Cardiac muscle cell (in vitro differentiated cells and primary cell): ENCODE results near the gene PUS10. TPM values are rescaled to one million over a fixed set of nuclear protein-coding genes. Genes with fewer than 3 reads are reported as not detected.

ENCODE experiments used
- DNase-seq, 2 donors: peaks; one replicate each; pipeline versions ENCODE4 v3.0.0 to v3.0.0-alpha.2; 2010 to 2017; ENCODE audit warnings: low read depth in 1 of 2, low spot score in 1 of 2
- H3K27ac ChIP-seq: fragments of 200-600 bp; sonication (generic); 2 replicates; pipeline ENCODE4 v1.5.1; 2016
- H3K27me3 ChIP-seq: fragments of 200-600 bp; sonication (generic); 2 replicates; pipeline ENCODE4 v1.6.0; 2016; ENCODE audit warnings: control low read depth
- H3K36me3 ChIP-seq: fragments of 200-600 bp; sonication (generic); 2 replicates; pipeline ENCODE4 v1.5.1; 2016; ENCODE audit warnings: control low read depth
- H3K4me1 ChIP-seq: fragments of 200-600 bp; sonication (generic); 2 replicates; pipeline ENCODE4 v1.8.1; 2017; ENCODE audit warnings: low read depth, mild to moderate bottlenecking, mixed run types
- H3K4me3 ChIP-seq: fragments of 200-600 bp; sonication (generic); 2 replicates; pipeline ENCODE4 v1.5.1; 2016; ENCODE audit warnings: mild to moderate bottlenecking
- H3K9me3 ChIP-seq: fragments of 200-600 bp; sonication (generic); 2 replicates; pipeline ENCODE4 v1.5.1; 2017; ENCODE audit warnings: low read depth, mild to moderate bottlenecking, control low read depth
- CTCF ChIP-seq: IDR thresholded peaks from 2 replicates; pipeline ENCODE4 v1.5.1; 2012; ENCODE audit warnings: low read depth, mild to moderate bottlenecking, low read length
- polyA plus RNA-seq: library from polyadenylated mRNA; unstranded; fragments of >200 nt; fragmentation: Nextera tagmentation; extraction: Ambion mirVana; gene quantifications from 2 replicates; pipeline ENCODE4 v1.2.1, GENCODE V29; 2016
- total RNA-seq: library from RNA; depleted of rRNA; stranded (reverse); fragments of >200 nt; gene quantifications from 2 replicates; pipeline ENCODE4 v1.2.3, GENCODE V29; 2016

Gene PUS10
- total and polyA plus RNA-seq, 2 experiments from 2014 or later, result 3.0 to 8.9 TPM

GRCh38 chr2:60965499-60965785 is 52.6 kb downstream of the PUS10 start:
- H3K4me1 ChIP-seq, result no peaks in the 10 kb centered on the region
- no peak for DNase-seq
- TF ChIP-seq CTCF, result no peak

GRCh38 chr2:60964651-60965498 is 53.2 kb downstream of the PUS10 start:
- TF ChIP-seq CTCF, result no peak
- Histone ChIP-seq H3K36me3 (no peaks in the 10 kb centered on the region), H3K4me3 (no peak overlapping the region), H3K9me3 (no peaks in the 10 kb centered on the region), H3K27ac (no peak overlapping the region), H3K27me3 (no peaks in the 10 kb centered on the region), H3K4me1 (no peaks in the 10 kb centered on the region)
- DNase-seq, result no peak

More at GRCh38 chr2:60965499-60965785, 52.6 kb downstream of the PUS10 start:
- Histone ChIP-seq H3K4me3 (no peak overlapping the region), H3K36me3 (no peaks in the 10 kb centered on the region), H3K9me3 (no peaks in the 10 kb centered on the region), H3K27ac (no peak overlapping the region), H3K27me3 (no peaks in the 10 kb centered on the region)

GRCh38 chr2:60963190-60963589 is 54.9 kb downstream of the PUS10 start:
- Histone ChIP-seq H3K4me3 (no peak overlapping the region), H3K36me3 (no peaks in the 10 kb centered on the region), H3K4me1 (no peaks in the 10 kb centered on the region), H3K27ac (no peak overlapping the region), H3K27me3 (no peaks in the 10 kb centered on the region), H3K9me3 (no peaks in the 10 kb centered on the region)
- DNase-seq, result no peak
- no peak for TF ChIP-seq CTCF

GRCh38 chr2:60962528-60962927 is 55.5 kb downstream of the PUS10 start:
- Histone ChIP-seq H3K36me3 (no peaks in the 10 kb centered on the region), H3K4me3 (no peak overlapping the region), H3K9me3 (no peaks in the 10 kb centered on the region), H3K27me3 (no peaks in the 10 kb centered on the region), H3K27ac (no peak overlapping the region), H3K4me1 (no peaks in the 10 kb centered on the region)
- no peak for DNase-seq
- TF ChIP-seq CTCF, result no peak

GRCh38 chr2:60961457-60961856 is 56.6 kb downstream of the PUS10 start:
- DNase-seq, result peak in 1 of 2 donors; percentile 51
- TF ChIP-seq CTCF, result no peak
- Histone ChIP-seq H3K27ac (no peak overlapping the region), H3K36me3 (no peaks in the 10 kb centered on the region), H3K9me3 (no peaks in the 10 kb centered on the region), H3K27me3 (no peaks in the 10 kb centered on the region), H3K4me3 (no peak overlapping the region), H3K4me1 (no peaks in the 10 kb centered on the region)
